IMR-90 (cell line): Measurements from ENCODE around the gene ZNF814. TPM values are rescaled to one million over a fixed set of nuclear protein-coding genes. Genes with fewer than 3 reads are reported as not detected.

ENCODE experiments used
- ATAC-seq: fragments of 200-7000 bp; cut with Tn5 transposase; 2 replicates; pipeline ENCODE4 v1.9.1; 2020; ENCODE audit warnings: low read depth, mild to moderate bottlenecking, moderate library complexity
- BruUV-seq: library from RNA; stranded (reverse); fragments of 400-500 nt; replicated peaks from 2 replicates; lab custom pipeline; 2021; lab: Mats Ljungman, UMichigan
- CTCF ChIA-PET: fragments of 300-600 bp; formaldehyde crosslinking; extraction: SDS; loops from one replicate; lab custom pipeline; 2021; ENCODE audit warnings: antibody characterized with exemption; lab: Yijun Ruan, JAX
- POLR2A ChIA-PET: fragments of 300-600 bp; sonication (Branson Sonifier 250); formaldehyde crosslinking; loops from one replicate; lab custom pipeline; 2022; ENCODE audit warnings: antibody characterized with exemption; ENCODE audit not compliant: unreplicated experiment; lab: Charles Lee
- DNase-seq: peaks from one replicate; pipeline ENCODE4 v3.0.0; 2013
- H2AFZ ChIP-seq: replicated peaks from 2 replicates; pipeline ENCODE3; 2013; ENCODE audit warnings: low read length, mild to moderate bottlenecking; ENCODE audit not compliant: poor library complexity
- H2AK5ac ChIP-seq: 2 replicates; pipeline ENCODE4 v1.6.1; 2013; ENCODE audit warnings: low read depth, low read length, inconsistent platforms
- H2AK9ac ChIP-seq: replicated peaks from 2 replicates; pipeline ENCODE3; 2013; ENCODE audit warnings: mild to moderate bottlenecking, low read depth, low read length, moderate library complexity; ENCODE audit not compliant: poor library complexity
- H2BK120ac ChIP-seq: 2 replicates; pipeline ENCODE4 v1.6.1; 2013; ENCODE audit warnings: low read depth, low read length, inconsistent platforms
- H2BK15ac ChIP-seq: 3 replicates; pipeline ENCODE4 v1.6.1; 2013; ENCODE audit warnings: low read depth, low read length, inconsistent platforms
- H2BK20ac ChIP-seq: 2 replicates; pipeline ENCODE4 v1.6.1; 2013; ENCODE audit warnings: low read depth, mild to moderate bottlenecking, inconsistent platforms, low read length, moderate library complexity
- H2BK5ac ChIP-seq: 2 replicates; pipeline ENCODE4 v1.6.1; 2013; ENCODE audit warnings: mild to moderate bottlenecking, low read depth, low read length, inconsistent platforms; ENCODE audit not compliant: poor library complexity, severe bottlenecking
- H3K14ac ChIP-seq: replicated peaks from 2 replicates; pipeline ENCODE4 v1.6.1; 2013; ENCODE audit warnings: low read depth, low read length, inconsistent platforms
- H3K18ac ChIP-seq: 2 replicates; pipeline ENCODE4 v1.6.1; 2013; ENCODE audit warnings: low read depth, low read length, control low read depth
- H3K23ac ChIP-seq: 2 replicates; pipeline ENCODE4 v1.6.1; 2013; ENCODE audit warnings: low read depth, low read length, inconsistent platforms
- H3K27ac ChIP-seq: 2 replicates; pipeline ENCODE4 v1.5.1; 2013; ENCODE audit warnings: mild to moderate bottlenecking, control low read depth, low read length; ENCODE audit not compliant: insufficient read depth
- H3K27me3 ChIP-seq: 2 replicates; pipeline ENCODE4 v1.6.1; 2013; ENCODE audit warnings: low read length; ENCODE audit not compliant: control insufficient read depth, insufficient read depth
- H3K36me3 ChIP-seq: 2 replicates; pipeline ENCODE4 v1.6.1; 2013; ENCODE audit warnings: low read length, mixed read lengths; ENCODE audit not compliant: control insufficient read depth, insufficient read depth
- H3K4ac ChIP-seq: 2 replicates; pipeline ENCODE4 v1.6.1; 2013; ENCODE audit warnings: low read depth, low read length, inconsistent platforms
- H3K4me1 ChIP-seq: 2 replicates; pipeline ENCODE4 v1.6.1; 2013; ENCODE audit warnings: low read length, mixed read lengths; ENCODE audit not compliant: control insufficient read depth, insufficient read depth
- H3K4me2 ChIP-seq: 2 replicates; pipeline ENCODE4 v1.6.1; 2013; ENCODE audit warnings: low read depth, mild to moderate bottlenecking, control low read depth, low read length, moderate library complexity
- H3K4me3 ChIP-seq: 2 replicates; pipeline ENCODE4 v1.5.1; 2013; ENCODE audit warnings: low read depth, mild to moderate bottlenecking, control low read depth, low read length, moderate library complexity; ENCODE audit not compliant: insufficient read depth
- H3K56ac ChIP-seq: 2 replicates; pipeline ENCODE4 v1.6.1; 2013; ENCODE audit warnings: low read length, inconsistent platforms; ENCODE audit not compliant: insufficient read depth; ENCODE audit errors: extremely low read depth
- H3K79me1 ChIP-seq, 2 experiments: 2 replicates each; pipeline ENCODE4 v1.6.1; 2013; ENCODE audit warnings: low read length in 2 of 2, inconsistent platforms in 1 of 2, low read depth in 1 of 2
- H3K9ac ChIP-seq: 2 replicates; pipeline ENCODE4 v1.6.1; 2013; ENCODE audit warnings: low read depth, low read length, control low read depth
- H3K9me1 ChIP-seq: 2 replicates; pipeline ENCODE4 v1.6.1; 2013; ENCODE audit warnings: low read length, inconsistent platforms; ENCODE audit not compliant: insufficient read depth
- H3K9me3 ChIP-seq: 2 replicates; pipeline ENCODE4 v1.6.1; 2013; ENCODE audit warnings: low read length; ENCODE audit not compliant: control insufficient read depth, insufficient read depth
- H4K20me1 ChIP-seq: 2 replicates; pipeline ENCODE4 v1.6.1; 2013; ENCODE audit warnings: low read length, inconsistent platforms; ENCODE audit not compliant: insufficient read depth
- H4K5ac ChIP-seq: 2 replicates; pipeline ENCODE4 v1.6.1; 2013; ENCODE audit warnings: mild to moderate bottlenecking, low read depth, low read length, control low read depth
- H4K8ac ChIP-seq, 2 experiments: 2 replicates each; pipeline ENCODE4 v1.6.1; 2013; ENCODE audit warnings: low read depth in 2 of 2, low read length in 2 of 2, control low read depth in 1 of 2, inconsistent platforms in 1 of 2
- H4K91ac ChIP-seq: 2 replicates; pipeline ENCODE4 v1.6.1; 2013; ENCODE audit warnings: low read depth, low read length, inconsistent platforms; ENCODE audit not compliant: insufficient read depth
- BHLHE40 ChIP-seq: fragments of 150-350 bp; IDR thresholded peaks from 2 replicates; pipeline ENCODE4 v1.6.1; 2016; ENCODE audit warnings: mild to moderate bottlenecking, low read depth, low read length
- CEBPB ChIP-seq: IDR thresholded peaks from 2 replicates; pipeline ENCODE4 v1.6.1; 2012; ENCODE audit warnings: low read depth, low read length, improper control_type of control experiment
- CTCF ChIP-seq: conservative IDR thresholded peaks from 2 replicates; pipeline ENCODE4 v1.5.1; 2012; ENCODE audit warnings: mild to moderate bottlenecking, low read depth, low read length, improper control_type of control experiment
- ELK1 ChIP-seq: fragments of 150-350 bp; IDR thresholded peaks from 2 replicates; pipeline ENCODE4 v1.6.1; 2016; ENCODE audit warnings: low read depth, mild to moderate bottlenecking, low read length, moderate library complexity, borderline replicate concordance
- MAFK ChIP-seq: IDR thresholded peaks from 2 replicates; pipeline ENCODE4 v1.6.1; 2012; ENCODE audit warnings: low read depth, low read length, improper control_type of control experiment
- MAZ ChIP-seq: IDR thresholded peaks from 2 replicates; pipeline ENCODE4 v1.6.1; 2012; ENCODE audit warnings: low read depth, mild to moderate bottlenecking, low read length, improper control_type of control experiment, moderate library complexity, borderline replicate concordance
- MXI1 ChIP-seq: IDR thresholded peaks from 2 replicates; pipeline ENCODE4 v1.6.1; 2012; ENCODE audit warnings: low read depth, mild to moderate bottlenecking, low read length, moderate library complexity, borderline replicate concordance
- POLR2A ChIP-seq: IDR thresholded peaks from 2 replicates; pipeline ENCODE4 v1.6.1; 2012; ENCODE audit warnings: mild to moderate bottlenecking, low read depth, low read length
- RAD21 ChIP-seq: IDR thresholded peaks from 2 replicates; pipeline ENCODE4 v1.6.1; 2012; ENCODE audit warnings: low read length, improper control_type of control experiment
- RCOR1 ChIP-seq: IDR thresholded peaks from 2 replicates; pipeline ENCODE4 v1.6.1; 2012; ENCODE audit warnings: mild to moderate bottlenecking, low read length, improper control_type of control experiment; ENCODE audit not compliant: insufficient replicate concordance
- SMC3 ChIP-seq: fragments of 150-350 bp; IDR thresholded peaks from 2 replicates; pipeline ENCODE4 v1.6.1; 2016; ENCODE audit warnings: low read depth, mild to moderate bottlenecking, antibody characterized with exemption, low read length, moderate library complexity
- WGBS, 2 experiments: methylation state at CpG; one replicate each; pipeline versions ENCODE4 v1.1.5 to v1.1.7; 2013; ENCODE audit warnings: missing lambda C conversion rate in 2 of 2; ENCODE audit not compliant: insufficient read length in 1 of 2; ENCODE audit errors: extremely low coverage in 2 of 2; 5-methylcytosine and 5-hydroxymethylcytosine counted together
- dilution Hi-C: fragments of 300-500 bp; cut with HindIII; formaldehyde crosslinking; loops from one replicate; pipeline ENCODE4 v1.14.3; 2018; ENCODE audit warnings: low sequenced_read_pairs; ENCODE audit not compliant: unreplicated experiment
- in situ Hi-C: fragments of 300-500 bp; cut with MboI; formaldehyde crosslinking; loops from 3 replicates; pipeline ENCODE4 v1.14.3; 2019; ENCODE audit warnings: low sequenced_read_pairs, inconsistent platforms, mixed read lengths
- intact Hi-C: fragments of 100-400 bp; cut with micrococcal nuclease; formaldehyde crosslinking; loops from 2 replicates; pipeline ENCODE4 v1.10.0; 2022
- polyA plus RNA-seq, 3 experiments: library from polyadenylated mRNA; depleted of rRNA; stranded (reverse); fragments of >200 nt; gene quantifications; 2 replicates each; pipeline ENCODE4 v1.2.3, GENCODE V29; 2012; ENCODE audit warnings: low replicate concordance in 1 of 3
- total RNA-seq: library from RNA; depleted of rRNA; stranded (reverse); fragments of >200 nt; gene quantifications from 2 replicates; pipeline ENCODE4 v1.2.3, GENCODE V29; 2012

ZNF814 gene
- total and polyA plus RNA-seq, 2 of the 4 experiments (the other 2 are of a cell fraction) = 3.9 to 5.9 TPM

- TF ChIP-seq CTCF = peak; percentile 48
- no peak for TF ChIP-seq RCOR1
Measured at GRCh38 chr19:57888560-57889231, at the start of gene ZNF814 (continued).

- H2AK9ac ChIP-seq = no peak overlapping the region
- no peak overlapping the region for H2AK5ac ChIP-seq
- no CpG with 5 or more reads among the region's 12 CpGs for WGBS, 2 experiments
- no peak overlapping the region for H3K23ac ChIP-seq
- H3K4me2 ChIP-seq = no peak overlapping the region
- peaks cover 24% of the 10 kb centered on the region for H3K9me3 ChIP-seq
- no peak overlapping the region for H4K91ac ChIP-seq
- intact Hi-C loops = no loop called here
- no peak overlapping the region for H4K8ac ChIP-seq
- no peak overlapping the region for H3K18ac ChIP-seq
- peaks cover 5 to 16% of the 10 kb centered on the region in 2 experiments; a peak in 3 of 4 replicates for H3K79me1 ChIP-seq
- in situ Hi-C loops = no loop called here
- no peak overlapping the region for H3K4me3 ChIP-seq
- no peak overlapping the region for H2BK20ac ChIP-seq
- no peaks in the 10 kb centered on the region for H3K27me3 ChIP-seq
- ChIA-PET POLR2A (no interaction called here), CTCF (interaction anchor here (0.6 to 1.0 kb wide), 2 partner anchors 9 to 13 kb away, joined by 3 to 4 read pairs; no protein-coding TSS in a partner anchor)
- H4K20me1 ChIP-seq = no peaks in the 10 kb centered on the region
- no peak overlapping the region for H3K56ac ChIP-seq
- H2BK120ac ChIP-seq = no peak overlapping the region
- no peak overlapping the region for H4K5ac ChIP-seq
- BruUV-seq = no TSS peak
- peaks cover 2% of the 10 kb centered on the region; the same call in 1 of the 2 replicates for H3K4me1 ChIP-seq
- H3K27ac ChIP-seq = no peak overlapping the region
- no peaks in the 10 kb centered on the region for H3K9me1 ChIP-seq
- H3K14ac ChIP-seq = no peak overlapping the region
- no peak overlapping the region for H3K9ac ChIP-seq
- dilution Hi-C loops = no loop called here
- H3K36me3 ChIP-seq = peaks cover 13% of the 10 kb centered on the region
- no peak overlapping the region for H2AFZ ChIP-seq
- H2BK15ac ChIP-seq = no peak overlapping the region
- no peak overlapping the region for H2BK5ac ChIP-seq
- H3K4ac ChIP-seq = no peak overlapping the region
- ATAC-seq (no peak), DNase-seq (no peak)
- TF ChIP-seq ELK1 = no peak
- no peak for TF ChIP-seq RAD21
- TF ChIP-seq SMC3 = no peak
- no peak for TF ChIP-seq CTCF
- TF ChIP-seq MAZ = no peak
- TF ChIP-seq BHLHE40 = no peak
- TF ChIP-seq POLR2A = no peak
- TF ChIP-seq MXI1 = no peak
- TF ChIP-seq CEBPB = no peak
- TF ChIP-seq MAFK = no peak
Measured at GRCh38 chr19:57935731-57936130, 46.9 kb upstream of the ZNF814 start.
